ENCODE results near the gene SLC13A3.

SLC13A3 gene

DNA sequence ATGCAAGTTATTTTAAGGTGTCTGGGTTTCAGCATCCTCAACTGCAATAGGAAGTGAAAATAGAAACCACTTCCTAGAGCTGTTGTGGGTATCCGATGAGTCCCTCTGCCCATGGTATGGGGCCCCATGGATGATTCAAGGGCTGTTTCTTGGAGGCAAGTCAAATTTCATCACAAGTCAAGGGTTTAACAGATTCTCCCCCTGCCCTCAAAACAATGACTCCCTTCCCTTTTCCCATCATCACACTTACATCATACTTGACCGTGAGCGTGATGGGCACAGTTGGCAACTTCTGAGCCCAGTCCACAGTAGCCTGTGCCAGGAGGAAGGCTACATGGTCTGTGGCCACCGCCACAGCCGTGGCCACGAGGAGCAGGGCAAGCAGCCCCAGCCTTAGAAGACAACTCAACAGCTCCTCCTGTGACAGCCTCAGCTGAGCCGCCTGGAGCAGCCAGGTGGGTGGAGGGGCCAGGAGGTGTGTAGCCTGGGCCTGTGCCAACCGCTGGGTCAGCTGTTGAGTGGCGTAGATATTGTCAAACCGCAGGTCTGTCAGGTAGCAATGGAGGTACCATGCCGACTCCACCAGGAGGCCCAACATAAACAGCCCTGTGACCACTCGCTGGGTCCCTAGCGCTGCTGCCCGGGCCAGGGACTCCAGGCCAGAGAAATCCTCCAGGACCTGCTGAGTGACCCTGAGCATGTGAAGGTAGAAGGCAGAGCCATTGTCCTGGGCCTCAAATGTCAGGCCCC lies 106.0 kb downstream of the SLC13A3 start:
- H3K4me3 ChIP-seq (ENCODE audit: control insufficient read depth, low read depth, low read length) = no peak overlapping the region
- TF ChIP-seq, protein P1, sequence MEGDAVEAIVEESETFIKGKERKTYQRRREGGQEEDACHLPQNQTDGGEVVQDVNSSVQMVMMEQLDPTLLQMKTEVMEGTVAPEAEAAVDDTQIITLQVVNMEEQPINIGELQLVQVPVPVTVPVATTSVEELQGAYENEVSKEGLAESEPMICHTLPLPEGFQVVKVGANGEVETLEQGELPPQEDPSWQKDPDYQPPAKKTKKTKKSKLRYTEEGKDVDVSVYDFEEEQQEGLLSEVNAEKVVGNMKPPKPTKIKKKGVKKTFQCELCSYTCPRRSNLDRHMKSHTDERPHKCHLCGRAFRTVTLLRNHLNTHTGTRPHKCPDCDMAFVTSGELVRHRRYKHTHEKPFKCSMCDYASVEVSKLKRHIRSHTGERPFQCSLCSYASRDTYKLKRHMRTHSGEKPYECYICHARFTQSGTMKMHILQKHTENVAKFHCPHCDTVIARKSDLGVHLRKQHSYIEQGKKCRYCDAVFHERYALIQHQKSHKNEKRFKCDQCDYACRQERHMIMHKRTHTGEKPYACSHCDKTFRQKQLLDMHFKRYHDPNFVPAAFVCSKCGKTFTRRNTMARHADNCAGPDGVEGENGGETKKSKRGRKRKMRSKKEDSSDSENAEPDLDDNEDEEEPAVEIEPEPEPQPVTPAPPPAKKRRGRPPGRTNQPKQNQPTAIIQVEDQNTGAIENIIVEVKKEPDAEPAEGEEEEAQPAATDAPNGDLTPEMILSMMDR (conservative IDR thresholded peaks at IDR 0.05; ENCODE audit: control insufficient read depth, insufficient read depth, low read depth, low read length) = no peak

DNA sequence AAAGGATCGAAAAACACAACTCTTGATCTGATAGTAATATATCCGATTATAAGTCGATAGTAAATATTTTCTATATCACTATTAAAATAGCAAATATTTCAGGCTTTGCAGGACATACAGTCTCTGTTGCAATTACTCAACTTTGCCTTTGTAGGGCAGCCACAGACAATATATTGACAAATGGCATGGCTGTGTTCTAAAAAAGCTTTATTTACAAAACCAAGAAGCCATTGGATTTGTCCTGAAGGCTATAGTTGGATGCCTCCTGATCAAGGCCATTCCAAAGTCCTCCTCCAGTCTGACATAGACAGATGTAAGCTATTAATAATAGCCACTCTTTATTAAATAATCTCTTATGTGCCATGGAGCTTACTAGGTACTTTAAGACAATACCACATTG lies 106.7 kb downstream of the SLC13A3 start:
- peak; percentile 23 for DNase-seq (ENCODE audit: low read depth)
- TF ChIP-seq, protein P1 (conservative IDR thresholded peaks at IDR 0.05; ENCODE audit: control insufficient read depth, insufficient read depth, low read depth, low read length) = peak; percentile 12
- H3K4me3 ChIP-seq (ENCODE audit: control insufficient read depth, low read depth, low read length) = no peak overlapping the region

More for the DNA sequence above, 106.0 kb downstream of the SLC13A3 start:
- peak; percentile 68 for DNase-seq (ENCODE audit: low read depth)

DNA sequence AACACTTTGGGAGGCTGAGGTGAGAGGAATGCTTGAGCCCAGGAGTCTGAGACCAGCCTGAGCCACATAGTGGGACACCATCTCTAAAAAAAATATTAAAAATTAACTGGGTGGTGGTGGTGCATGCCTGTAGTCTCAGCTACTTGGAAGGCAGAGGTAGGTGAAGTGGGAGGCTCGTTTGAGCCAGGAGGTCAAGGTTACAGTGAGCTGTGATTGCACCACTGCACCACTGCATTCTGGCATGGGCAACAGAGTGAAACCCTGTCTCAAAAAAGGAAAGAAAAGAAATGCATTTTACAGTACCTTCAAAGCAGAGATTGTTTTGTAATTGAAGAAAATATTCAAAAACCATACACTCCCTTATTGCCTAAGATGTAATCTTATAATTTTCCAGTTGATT lies 107.3 kb downstream of the SLC13A3 start:
- TF ChIP-seq, protein P1 (conservative IDR thresholded peaks at IDR 0.05; ENCODE audit: control insufficient read depth, insufficient read depth, low read depth, low read length) = no peak
- no peak overlapping the region for H3K4me3 ChIP-seq (ENCODE audit: control insufficient read depth, low read depth, low read length)
- no peak for DNase-seq (ENCODE audit: low read depth)

DNA sequence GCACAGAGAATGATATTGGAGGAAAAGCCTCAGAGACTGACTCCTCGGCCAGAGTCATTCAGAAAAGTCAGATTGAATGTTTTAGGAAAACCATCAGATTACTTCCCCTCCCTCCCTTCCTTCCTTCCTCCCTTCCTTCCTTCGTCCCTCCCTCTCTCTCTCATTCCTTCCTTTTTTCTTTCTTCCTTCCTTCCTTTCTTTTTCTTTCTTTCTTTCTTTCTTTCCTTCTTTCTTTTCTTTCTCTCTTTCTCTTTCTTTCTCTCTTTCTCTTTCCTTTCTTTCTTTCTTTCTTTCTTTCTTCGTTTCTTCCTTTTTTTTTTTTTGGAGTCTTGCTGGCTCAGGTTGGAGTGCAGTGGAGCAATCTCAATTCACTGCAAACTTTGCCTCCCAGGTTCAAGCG lies 108.2 kb downstream of the SLC13A3 start:
- H3K4me3 ChIP-seq (ENCODE audit: control insufficient read depth, low read depth, low read length) = no peak overlapping the region
- TF ChIP-seq, protein P1 (conservative IDR thresholded peaks at IDR 0.05; ENCODE audit: control insufficient read depth, insufficient read depth, low read depth, low read length) = no peak
- no peak for DNase-seq (ENCODE audit: low read depth)

DNA sequence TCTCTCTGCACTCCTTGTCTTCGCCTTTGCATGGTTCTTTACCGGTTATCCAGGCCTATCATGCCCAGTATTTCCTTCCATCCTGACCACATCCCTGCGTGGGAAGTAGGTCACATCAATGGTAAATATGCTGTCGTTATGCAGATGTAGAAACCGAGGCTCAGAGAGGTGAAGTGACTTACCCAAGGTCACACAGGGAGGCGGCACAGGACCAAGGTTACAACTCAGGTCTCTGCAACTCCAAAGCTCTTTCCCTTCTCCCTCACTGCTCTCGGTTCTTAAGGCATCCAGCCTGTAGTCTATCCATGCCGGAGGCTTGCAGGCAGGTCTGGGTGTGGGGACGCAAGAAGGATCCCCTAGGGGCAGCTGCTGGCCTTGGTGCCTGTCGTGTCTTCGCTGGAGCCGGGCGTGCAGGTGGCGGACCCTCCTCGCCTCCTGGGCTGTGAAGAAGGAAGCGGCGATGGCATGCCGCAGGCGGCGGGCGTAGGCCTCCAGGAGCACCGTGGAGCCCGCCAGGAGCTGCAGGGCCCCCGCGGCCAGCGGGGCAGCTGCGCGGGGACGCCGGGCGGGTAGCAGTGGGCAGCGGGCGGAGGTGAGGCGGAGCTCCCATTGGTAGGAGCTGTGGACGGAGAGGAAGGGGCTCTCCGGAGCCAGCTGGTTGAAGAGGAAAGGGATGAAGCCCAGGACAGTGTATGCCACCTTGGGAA lies 109.9 kb downstream of the SLC13A3 start:
- TF ChIP-seq, protein P1 (conservative IDR thresholded peaks at IDR 0.05; ENCODE audit: control insufficient read depth, insufficient read depth, low read depth, low read length) = no peak
- no peak for DNase-seq (ENCODE audit: low read depth)
- no peak overlapping the region for H3K4me3 ChIP-seq (ENCODE audit: control insufficient read depth, low read depth, low read length)

DNA sequence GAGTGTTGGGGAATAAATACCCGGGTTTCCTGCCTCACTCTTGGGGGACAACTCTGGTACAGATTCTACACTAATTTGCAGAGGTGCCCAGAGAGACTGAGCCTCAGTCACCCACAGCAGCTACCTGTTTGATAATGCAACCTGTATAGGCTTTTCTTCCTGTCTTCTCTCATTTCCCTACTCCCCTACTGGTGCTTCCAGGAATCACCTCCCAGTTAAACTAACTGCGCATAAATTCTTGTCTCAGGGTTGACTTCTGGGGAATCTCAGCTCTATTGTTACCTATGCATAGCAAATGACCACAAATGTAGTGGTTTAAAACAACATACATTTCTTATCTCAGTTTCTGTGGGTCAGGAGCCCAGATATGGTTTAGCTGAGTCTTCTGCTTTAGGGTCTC lies 112.1 kb downstream of the SLC13A3 start:
- H3K4me3 ChIP-seq (ENCODE audit: control insufficient read depth, low read depth, low read length) = no peak overlapping the region
- TF ChIP-seq, protein P1 (conservative IDR thresholded peaks at IDR 0.05; ENCODE audit: control insufficient read depth, insufficient read depth, low read depth, low read length) = peak; percentile 21
- DNase-seq (ENCODE audit: low read depth) = no peak
